Stomach (tissue), 4 donors: ENCODE measurements around the gene OSTF1.

Experiments
- POLR2A ChIP-seq, 4 donors: fragments of 450-650 bp; IDR thresholded peaks; one replicate each; pipeline ENCODE4 v1.6.1; 2016; ENCODE audit warnings: antibody characterized with exemption in 4 of 4, control low read depth in 2 of 4, mild to moderate bottlenecking in 1 of 4, moderate library complexity in 1 of 4
- TF ChIP-seq, protein P1 (sequence below), 7 experiments: fragments of 450-650 bp in 4 of 7; fragments of 200-600 bp in 3 of 7; sonication (generic) in 3 of 7; IDR thresholded peaks; one replicate each; pipeline ENCODE4 v1.5.1; 2016 to 2019; ENCODE audit warnings: antibody characterized with exemption in 7 of 7, control low read depth in 2 of 7, mild to moderate bottlenecking in 1 of 7

DNA sequence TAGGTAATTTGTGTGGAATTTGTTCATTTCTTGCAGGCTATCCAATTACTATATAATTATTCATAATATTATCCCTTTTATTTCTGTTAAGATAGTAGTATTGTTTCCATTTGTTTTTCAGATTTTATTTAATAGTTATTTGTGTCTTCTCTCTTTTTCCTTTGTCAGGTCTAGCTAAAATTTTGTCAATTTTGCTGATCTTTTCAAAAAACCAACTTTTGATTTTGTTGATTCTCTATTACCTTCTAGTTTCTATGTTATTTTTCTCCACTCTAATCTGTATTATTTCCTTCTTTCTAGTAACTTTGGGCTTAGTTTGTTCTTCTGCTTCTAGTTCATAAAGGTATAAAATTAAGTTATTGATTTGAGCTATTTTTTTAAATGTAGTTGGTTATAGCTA lies 76.3 kb downstream of the OSTF1 start:
- TF ChIP-seq, protein P1, sequence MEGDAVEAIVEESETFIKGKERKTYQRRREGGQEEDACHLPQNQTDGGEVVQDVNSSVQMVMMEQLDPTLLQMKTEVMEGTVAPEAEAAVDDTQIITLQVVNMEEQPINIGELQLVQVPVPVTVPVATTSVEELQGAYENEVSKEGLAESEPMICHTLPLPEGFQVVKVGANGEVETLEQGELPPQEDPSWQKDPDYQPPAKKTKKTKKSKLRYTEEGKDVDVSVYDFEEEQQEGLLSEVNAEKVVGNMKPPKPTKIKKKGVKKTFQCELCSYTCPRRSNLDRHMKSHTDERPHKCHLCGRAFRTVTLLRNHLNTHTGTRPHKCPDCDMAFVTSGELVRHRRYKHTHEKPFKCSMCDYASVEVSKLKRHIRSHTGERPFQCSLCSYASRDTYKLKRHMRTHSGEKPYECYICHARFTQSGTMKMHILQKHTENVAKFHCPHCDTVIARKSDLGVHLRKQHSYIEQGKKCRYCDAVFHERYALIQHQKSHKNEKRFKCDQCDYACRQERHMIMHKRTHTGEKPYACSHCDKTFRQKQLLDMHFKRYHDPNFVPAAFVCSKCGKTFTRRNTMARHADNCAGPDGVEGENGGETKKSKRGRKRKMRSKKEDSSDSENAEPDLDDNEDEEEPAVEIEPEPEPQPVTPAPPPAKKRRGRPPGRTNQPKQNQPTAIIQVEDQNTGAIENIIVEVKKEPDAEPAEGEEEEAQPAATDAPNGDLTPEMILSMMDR (IDR thresholded peaks at IDR 0.05): no peak
- no peak for TF ChIP-seq POLR2A (IDR thresholded peaks at IDR 0.05)
